ENCODE data around the gene LMLN. TPM values are rescaled to one million over a fixed set of nuclear protein-coding genes. Genes with fewer than 3 reads are reported as not detected.
A peak's percentile ranks its signal among the peaks of the same experiment; 100 is the strongest.

The LMLN gene
- 5.0 to 5.5 TPM (median 5.2 TPM) in 3 replicates for polyA plus RNA-seq
- polyA plus RNA-seq (2011; ENCODE audit: low read depth) = 3.5 TPM
- polyA plus RNA-seq (2011; cell fraction: cytosol; rRNA removed) = 1.8 and 2.7 TPM in 2 replicates
- polyA plus RNA-seq (2011; cell fraction: nucleus; rRNA removed) = 12.1 and 13.1 TPM in 2 replicates
- polyA plus RNA-seq (2012; ENCODE audit: low replicate concordance) = 2.1 and 3.7 TPM in 2 replicates
- polyA minus RNA-seq = 7.2 to 18.9 TPM (median 7.3 TPM) in 3 replicates
- 4.6 TPM for polyA minus RNA-seq (2011; cell fraction: cytosol; rRNA and poly(A)+ RNA removed)
- polyA minus RNA-seq (2011; cell fraction: nucleus; rRNA and poly(A)+ RNA removed) = 12.2 and 17.6 TPM in 2 replicates

DNA sequence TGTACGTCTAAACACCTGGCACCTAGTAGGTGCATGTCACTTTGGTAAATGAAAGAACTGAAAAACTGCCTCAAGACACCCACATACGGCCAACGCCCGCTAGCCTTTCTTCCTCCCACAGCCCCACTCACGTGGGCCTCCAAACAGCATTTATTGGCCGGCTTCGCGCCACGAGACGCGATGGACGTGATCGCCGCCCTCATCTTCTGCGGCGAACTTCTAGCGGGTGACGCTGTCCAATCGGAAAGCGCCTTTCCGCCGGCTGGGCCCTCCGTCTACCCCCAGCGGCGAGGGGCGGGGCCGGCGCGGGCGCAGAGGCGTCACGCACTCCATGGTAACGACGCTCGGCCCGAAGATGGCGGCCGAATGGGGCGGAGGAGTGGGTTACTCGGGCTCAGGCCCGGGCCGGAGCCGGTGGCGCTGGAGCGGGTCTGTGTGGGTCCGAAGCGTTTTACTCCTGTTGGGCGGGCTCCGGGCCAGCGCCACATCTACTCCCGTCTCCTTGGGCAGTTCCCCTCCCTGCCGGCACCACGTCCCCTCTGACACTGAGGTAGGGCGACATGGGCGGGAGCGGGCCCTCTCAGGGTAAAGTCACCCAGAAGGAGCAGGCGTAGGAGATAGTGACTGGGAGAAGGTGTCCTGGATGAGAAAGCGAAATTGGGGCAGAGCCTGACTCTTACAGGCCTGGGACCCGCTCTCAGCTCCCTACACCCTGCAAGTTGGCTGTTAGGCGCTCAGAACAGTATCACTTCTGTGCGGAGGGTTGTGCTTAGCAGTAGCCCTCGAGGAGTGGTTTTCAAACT lies at the start of gene LMLN:
TSS of gene LMLN (plus strand) at position 327 of the 803 bp plus-strand sequence. CDS start at position 356, 29 bp downstream.
- Histone ChIP-seq H3K9me3 (ENCODE audit: control insufficient read depth, low read depth, low read length) (no peaks in the 10 kb centered on the region), H3K36me3 (ENCODE audit: control insufficient read depth in 2 of 2, extremely low read depth in 1 of 2, insufficient read depth in 2 of 2, low read length in 2 of 2) (peaks cover 6 to 11% of the 10 kb centered on the region in 2 experiments), H3K27me3 (ENCODE audit: control insufficient read depth, extremely low read depth, insufficient read depth, low read length) (no peaks in the 10 kb centered on the region), H3K4me1 (ENCODE audit: control insufficient read depth, extremely low read depth, insufficient read depth, low read length) (peaks cover 24% of the 10 kb centered on the region), H3K4me3 (ENCODE audit: control insufficient read depth in 2 of 3, extremely low read depth in 1 of 3, insufficient read depth in 2 of 3, low read depth in 1 of 3, low read length in 3 of 3) (peak within 1 kb of the TSS; percentile 50 to 86 (median 83)), H3K9me1 (ENCODE audit: control insufficient read depth, extremely low read depth, insufficient read depth, low read length) (no peaks in the 10 kb centered on the region), H3K4me2 (ENCODE audit: control insufficient read depth, extremely low read depth, insufficient read depth, low read depth, low read length) (peak within 1 kb of the TSS; percentile 87), H3K9ac (ENCODE audit: control insufficient read depth, extremely low read depth, insufficient read depth, low read length) (peak within 1 kb of the TSS; percentile 86), H2AFZ (ENCODE audit: control insufficient read depth, low read length) (peak within 1 kb of the TSS; percentile 96), H3K27ac (ENCODE audit: control insufficient read depth, insufficient read depth, low read length) (peak within 1 kb of the TSS; percentile 84), H3K79me2 (ENCODE audit: control insufficient read depth, insufficient read depth, low read length) (no peaks in the 10 kb centered on the region), H4K20me1 (ENCODE audit: control insufficient read depth, extremely low read depth, insufficient read depth, low read length) (no peaks in the 10 kb centered on the region)
- DNase-seq (ENCODE audit: low read depth, low spot score) (no peak), FAIRE-seq (peak; percentile 62)
- dilution Hi-C loops (cut with MboI; ENCODE audit: extremely low pct_ligation_motif_present, low sequenced_read_pairs) = no loop called here
- TF ChIP-seq, protein P1, sequence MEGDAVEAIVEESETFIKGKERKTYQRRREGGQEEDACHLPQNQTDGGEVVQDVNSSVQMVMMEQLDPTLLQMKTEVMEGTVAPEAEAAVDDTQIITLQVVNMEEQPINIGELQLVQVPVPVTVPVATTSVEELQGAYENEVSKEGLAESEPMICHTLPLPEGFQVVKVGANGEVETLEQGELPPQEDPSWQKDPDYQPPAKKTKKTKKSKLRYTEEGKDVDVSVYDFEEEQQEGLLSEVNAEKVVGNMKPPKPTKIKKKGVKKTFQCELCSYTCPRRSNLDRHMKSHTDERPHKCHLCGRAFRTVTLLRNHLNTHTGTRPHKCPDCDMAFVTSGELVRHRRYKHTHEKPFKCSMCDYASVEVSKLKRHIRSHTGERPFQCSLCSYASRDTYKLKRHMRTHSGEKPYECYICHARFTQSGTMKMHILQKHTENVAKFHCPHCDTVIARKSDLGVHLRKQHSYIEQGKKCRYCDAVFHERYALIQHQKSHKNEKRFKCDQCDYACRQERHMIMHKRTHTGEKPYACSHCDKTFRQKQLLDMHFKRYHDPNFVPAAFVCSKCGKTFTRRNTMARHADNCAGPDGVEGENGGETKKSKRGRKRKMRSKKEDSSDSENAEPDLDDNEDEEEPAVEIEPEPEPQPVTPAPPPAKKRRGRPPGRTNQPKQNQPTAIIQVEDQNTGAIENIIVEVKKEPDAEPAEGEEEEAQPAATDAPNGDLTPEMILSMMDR (optimal IDR thresholded peaks at IDR 0.05 in 1 of 3, IDR thresholded peaks at IDR 0.05 in 1 of 3, conservative IDR thresholded peaks at IDR 0.05 in 1 of 3; ENCODE audit: extremely low read depth in 1 of 3, insufficient read depth in 2 of 3, low read length in 3 of 3) = no peak
- TF ChIP-seq EZH2 (IDR thresholded peaks at IDR 0.05; ENCODE audit: low read length) = no peak

GRCh38 chr3:197912741-197913476 lies 47.1 kb upstream of the LMLN start:
- dilution Hi-C loops (cut with MboI; ENCODE audit: extremely low pct_ligation_motif_present, low sequenced_read_pairs) = no loop called here
- Histone ChIP-seq H3K79me2 (ENCODE audit: control insufficient read depth, insufficient read depth, low read length) (no peaks in the 10 kb centered on the region), H3K27me3 (ENCODE audit: control insufficient read depth, extremely low read depth, insufficient read depth, low read length) (no peaks in the 10 kb centered on the region), H3K27ac (ENCODE audit: control insufficient read depth, insufficient read depth, low read length) (no peak overlapping the region), H4K20me1 (ENCODE audit: control insufficient read depth, extremely low read depth, insufficient read depth, low read length) (no peaks in the 10 kb centered on the region), H2AFZ (ENCODE audit: control insufficient read depth, low read length) (no peak overlapping the region), H3K9me3 (ENCODE audit: control insufficient read depth, low read depth, low read length) (no peaks in the 10 kb centered on the region), H3K4me2 (ENCODE audit: control insufficient read depth, extremely low read depth, insufficient read depth, low read depth, low read length) (no peak overlapping the region), H3K36me3 (ENCODE audit: control insufficient read depth in 2 of 2, extremely low read depth in 1 of 2, insufficient read depth in 2 of 2, low read length in 2 of 2) (no peaks in the 10 kb centered on the region), H3K9ac (ENCODE audit: control insufficient read depth, extremely low read depth, insufficient read depth, low read length) (no peak overlapping the region), H3K9me1 (ENCODE audit: control insufficient read depth, extremely low read depth, insufficient read depth, low read length) (no peaks in the 10 kb centered on the region), H3K4me1 (ENCODE audit: control insufficient read depth, extremely low read depth, insufficient read depth, low read length) (no peaks in the 10 kb centered on the region), H3K4me3 (ENCODE audit: control insufficient read depth in 2 of 3, extremely low read depth in 1 of 3, insufficient read depth in 2 of 3, low read depth in 1 of 3, low read length in 3 of 3) (no peak overlapping the region)
- DNase-seq (ENCODE audit: low read depth, low spot score) (no peak), FAIRE-seq (no peak)
- TF ChIP-seq, protein P1 (optimal IDR thresholded peaks at IDR 0.05 in 1 of 3, IDR thresholded peaks at IDR 0.05 in 1 of 3, conservative IDR thresholded peaks at IDR 0.05 in 1 of 3; ENCODE audit: extremely low read depth in 1 of 3, insufficient read depth in 2 of 3, low read length in 3 of 3) = no peak
- TF ChIP-seq EZH2 (IDR thresholded peaks at IDR 0.05; ENCODE audit: low read length) = no peak

Data from keratinocyte (primary cell).